HepG2 (cell line): ENCODE data around the gene MIDN. TPM values are rescaled to one million over a fixed set of nuclear protein-coding genes. Genes with fewer than 3 reads are reported as not detected.
A peak's percentile ranks its signal among the peaks of the same experiment; 100 is the strongest.

Source experiments
- ATAC-seq: fragments of 200-7000 bp; cut with Tn5 transposase; 3 replicates; pipeline ENCODE4 v1.9.1; 2020; ENCODE audit warnings: mild to moderate bottlenecking, moderate library complexity
- BruUV-seq: library from RNA; stranded (reverse); fragments of 400-500 nt; replicated peaks from 2 replicates; lab custom pipeline; 2021; lab: Mats Ljungman, UMichigan
- CTCF ChIA-PET: fragments of 300-600 bp; formaldehyde crosslinking; extraction: SDS; loops from one replicate; lab custom pipeline; 2021; ENCODE audit warnings: low total read pairs, inconsistent platforms, low intra/inter-chr PET ratio; lab: Yijun Ruan, JAX
- POLR2A ChIA-PET: fragments of 350-600 bp; sonication (Branson Sonifier 250); formaldehyde crosslinking; loops from one replicate; lab custom pipeline; 2020; ENCODE audit warnings: antibody characterized with exemption, inconsistent platforms; lab: Yijun Ruan, JAX
- DNase-seq: peaks from one replicate; pipeline ENCODE4 v3.0.0-alpha.2; 2015; ENCODE audit warnings: low spot score
- FAIRE-seq: peaks from 3 replicates; lab custom pipeline; 2011; peaks lifted over from hg19 to GRCh38; lab: Jason Lieb, UNC
- H2AFZ ChIP-seq: one replicate; pipeline ENCODE4 v1.6.1; 2011; ENCODE audit warnings: low read length, inconsistent platforms
- H3K27ac ChIP-seq: fragments of 300-600 bp; 3 replicates; pipeline ENCODE4 v1.8.0; 2011; ENCODE audit warnings: mixed run types, mild to moderate bottlenecking, mixed read lengths, low read length, inconsistent platforms; ENCODE audit not compliant: insufficient read depth; ENCODE audit errors: extremely low read length
- H3K27me3 ChIP-seq, 2 experiments: fragments of 200-600 bp in 1 of 2; 2 replicates in 1 of 2; 3 replicates in 1 of 2; pipeline versions ENCODE4 v1.6.0 to v1.8.0; 2011; ENCODE audit warnings: low read length in 2 of 2, mild to moderate bottlenecking in 2 of 2, moderate library complexity in 2 of 2, inconsistent platforms in 1 of 2; ENCODE audit not compliant: insufficient read depth in 2 of 2, control insufficient read depth in 1 of 2
- H3K36me3 ChIP-seq, 2 experiments: fragments of 200-600 bp in 1 of 2; replicated peaks in 1 of 2; 2 replicates in 1 of 2; 3 replicates in 1 of 2; pipeline versions ENCODE4 v1.5.1 to v1.8.0; 2011; ENCODE audit warnings: low read length in 2 of 2, inconsistent platforms in 1 of 2; ENCODE audit not compliant: insufficient read depth in 2 of 2, control insufficient read depth in 1 of 2
- H3K4me1 ChIP-seq: 2 replicates; pipeline ENCODE4 v1.5.1; 2012; ENCODE audit warnings: low read length, inconsistent platforms; ENCODE audit not compliant: insufficient read depth
- H3K4me2 ChIP-seq: 2 replicates; pipeline ENCODE4 v1.6.0; 2011; ENCODE audit warnings: low read depth, low read length, inconsistent platforms
- H3K4me3 ChIP-seq, 3 experiments: fragments of 200-600 bp in 1 of 3; sonication (generic), shearing (Covaris generic) in 1 of 3; replicated peaks in 1 of 3; 2 replicates each; pipeline ENCODE4 v1.5.1; 2011 to 2016; ENCODE audit warnings: low read length in 3 of 3, inconsistent platforms in 2 of 3, low read depth in 2 of 3, mild to moderate bottlenecking in 2 of 3, control low read depth in 1 of 3, mixed read lengths in 1 of 3; ENCODE audit not compliant: insufficient read depth in 1 of 3
- H3K79me2 ChIP-seq: one replicate; pipeline ENCODE4 v1.6.1; 2011; ENCODE audit warnings: low read length, inconsistent platforms; ENCODE audit not compliant: insufficient read depth
- H3K9ac ChIP-seq: 2 replicates; pipeline ENCODE4 v1.6.0; 2011; ENCODE audit warnings: mild to moderate bottlenecking, low read depth, low read length, inconsistent platforms; ENCODE audit not compliant: insufficient read depth
- H3K9me3 ChIP-seq: 2 replicates; pipeline ENCODE4 v1.5.1; 2012; ENCODE audit warnings: mild to moderate bottlenecking, low read length
- H4K20me1 ChIP-seq: 2 replicates; pipeline ENCODE4 v1.6.0; 2011; ENCODE audit warnings: inconsistent platforms, mild to moderate bottlenecking, low read length, moderate library complexity; ENCODE audit not compliant: insufficient read depth
- AKNA ChIP-seq: sonication (generic); formaldehyde crosslinking; IDR thresholded peaks from 2 replicates; pipeline ENCODE4 v1.4.0; 2020; ENCODE audit warnings: missing genetic modification reagents, borderline replicate concordance
- CTCF ChIP-seq: sonication (generic); formaldehyde crosslinking; IDR thresholded peaks from 2 replicates; pipeline ENCODE4 v1.5.0; 2020; ENCODE audit warnings: mild to moderate bottlenecking, missing genetic modification reagents, moderate library complexity
- ONECUT2 ChIP-seq: sonication (generic); formaldehyde crosslinking; IDR thresholded peaks from 2 replicates; pipeline ENCODE4 v1.4.0; 2020; ENCODE audit warnings: missing genetic modification reagents
- SMC3 ChIP-seq: IDR thresholded peaks from 2 replicates; pipeline ENCODE4 v1.6.1; 2011; ENCODE audit warnings: low read length, improper control_type of control experiment
- SNAPC2 ChIP-seq: sonication (generic); formaldehyde crosslinking; IDR thresholded peaks from 2 replicates; pipeline ENCODE4 v1.8.1; 2022; ENCODE audit warnings: mild to moderate bottlenecking, missing genetic modification reagents
- TBP ChIP-seq: sonication (generic); formaldehyde crosslinking; IDR thresholded peaks from 2 replicates; pipeline ENCODE4 v1.5.0; 2020; ENCODE audit warnings: missing genetic modification reagents
- TBX3 ChIP-seq: fragments of 450-650 bp; IDR thresholded peaks from 2 replicates; pipeline ENCODE4 v1.6.1; 2017; ENCODE audit warnings: antibody characterized with exemption, mild to moderate bottlenecking, inconsistent platforms, borderline replicate concordance
- ZNF770 ChIP-seq: sonication (generic); formaldehyde crosslinking; IDR thresholded peaks from 2 replicates; pipeline ENCODE4 v1.5.0; 2020; ENCODE audit warnings: mild to moderate bottlenecking, missing genetic modification reagents
- WGBS: methylation state at CpG from one replicate; pipeline ENCODE4 v1.1.6; 2017; ENCODE audit warnings: low lambda C conversion rate; 5-methylcytosine and 5-hydroxymethylcytosine counted together
- in situ Hi-C: cut with HindIII; loops from 2 replicates; pipeline ENCODE4 v1.10.0; 2017; ENCODE audit warnings: low pct_unique_long_range_greater_than_20kb; ENCODE audit not compliant: extremely low pct_ligation_motif_present
- intact Hi-C: fragments of 100-400 bp; cut with micrococcal nuclease; formaldehyde crosslinking; loops from one replicate; pipeline ENCODE4 v1.10.0; 2022; ENCODE audit not compliant: unreplicated experiment
- polyA plus RNA-seq, 8 experiments: library from polyadenylated mRNA; depleted of rRNA in 3 of 8; stranded (reverse) in 7 of 8; unstranded in 1 of 8; fragments of >200 nt; fragmentation: Illumina TruSeq in 4 of 8; extraction: Trizol in 4 of 8; gene quantifications; 2 replicates each; pipeline versions ENCODE4 v1.2.1 to v1.2.3, GENCODE V29; 2011 to 2016; ENCODE audit warnings: low read depth in 4 of 8, missing spikeins in 1 of 8, mixed read lengths in 1 of 8; ENCODE audit not compliant: insufficient read depth in 1 of 8
- total RNA-seq, 5 experiments: library from RNA; depleted of rRNA; stranded (reverse); fragments of >200 nt; fragmentation: Illumina TruSeq; extraction: Trizol; gene quantifications; 2 replicates each; pipeline ENCODE4 v1.2.3, GENCODE V29; 2016; ENCODE audit warnings: low read depth in 1 of 5
- TF ChIP-seq, protein P1 (sequence below): sonication (generic); formaldehyde crosslinking; conservative IDR thresholded peaks from 2 replicates; pipeline ENCODE4 v1.8.1; 2023; ENCODE audit warnings: missing genetic modification reagents
- TF ChIP-seq, protein P2 (sequence below): sonication (generic); formaldehyde crosslinking; conservative IDR thresholded peaks from 2 replicates; pipeline ENCODE4 v1.8.0; 2022; ENCODE audit warnings: mild to moderate bottlenecking, moderate library complexity, missing genetic modification reagents
- TF ChIP-seq, protein P3 (sequence below): sonication (generic); formaldehyde crosslinking; IDR thresholded peaks from 2 replicates; pipeline ENCODE4 v1.4.0; 2020; ENCODE audit warnings: mild to moderate bottlenecking, missing genetic modification reagents

The MIDN gene
- total and polyA plus RNA-seq, 2 of the 13 experiments (the other 11 are each of a cell fraction or from before 2014, with no cell fraction given): 8.4 to 18.0 TPM

DNA sequence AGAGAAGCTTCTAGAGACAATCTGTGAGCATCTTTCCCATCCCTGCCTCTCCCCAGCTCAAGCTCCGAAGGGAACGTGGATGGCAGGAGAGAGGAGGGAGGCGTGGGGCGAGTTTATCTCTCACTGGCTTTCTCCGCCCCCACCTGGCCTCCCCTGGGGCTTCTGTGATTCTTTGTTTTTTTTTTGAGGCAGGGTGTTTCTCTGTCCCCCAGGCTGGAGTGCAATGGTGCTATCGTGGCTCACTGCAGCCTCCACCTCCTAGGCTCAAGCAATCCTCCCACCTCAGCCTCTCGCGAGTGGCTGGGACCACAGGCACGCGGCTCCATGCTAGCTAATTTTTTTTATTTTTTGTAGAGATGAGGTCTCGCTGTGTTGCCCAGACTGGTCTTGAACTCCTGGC lies 60.3 kb downstream of the MIDN start:
- Histone ChIP-seq H3K36me3 (no peaks in the 10 kb centered on the region), H4K20me1 (no peaks in the 10 kb centered on the region), H3K4me3 (no peak overlapping the region), H3K9me3 (no peaks in the 10 kb centered on the region), H3K4me2 (no peak overlapping the region; the same call in 1 of the 2 replicates), H3K27ac (no peak overlapping the region), H3K4me1 (peaks cover 58% of the 10 kb centered on the region), H2AFZ (no peak overlapping the region), H3K79me2 (no peaks in the 10 kb centered on the region), H3K9ac (no peak overlapping the region), H3K27me3 (peaks cover 0 to 12% of the 10 kb centered on the region in 2 experiments; a peak in 4 of 5 replicates)
- intact Hi-C loops (no loop called here), in situ Hi-C loops (no loop called here)
- POLR2A ChIA-PET: interaction anchor here (0.8 to 1.8 kb wide), 2 partner anchors 15 to 24 kb away, joined by 3 to 4 read pairs; no protein-coding TSS in a partner anchor
- FAIRE-seq: no peak
- WGBS: 10% methylated on average over 10 of the region's 11 CpGs
- no peak for DNase-seq
- CTCF ChIA-PET: no interaction called here
- no peak for ATAC-seq
- no TSS peak for BruUV-seq
- TF ChIP-seq SMC3 (no peak), TBP (CRISPR knock-in tag) (no peak), CTCF (CRISPR knock-in tag) (0 out of 2 replicates have a peak, but pooled peaks have one; percentile 23), TBX3 (no peak), ONECUT2 (CRISPR knock-in tag) (no peak), AKNA (CRISPR knock-in tag) (no peak), SNAPC2 (CRISPR knock-in tag) (no peak), ZNF770 (CRISPR knock-in tag) (peak; percentile 33; the same call in 1 of the 2 replicates)
- TF ChIP-seq, protein P1, sequence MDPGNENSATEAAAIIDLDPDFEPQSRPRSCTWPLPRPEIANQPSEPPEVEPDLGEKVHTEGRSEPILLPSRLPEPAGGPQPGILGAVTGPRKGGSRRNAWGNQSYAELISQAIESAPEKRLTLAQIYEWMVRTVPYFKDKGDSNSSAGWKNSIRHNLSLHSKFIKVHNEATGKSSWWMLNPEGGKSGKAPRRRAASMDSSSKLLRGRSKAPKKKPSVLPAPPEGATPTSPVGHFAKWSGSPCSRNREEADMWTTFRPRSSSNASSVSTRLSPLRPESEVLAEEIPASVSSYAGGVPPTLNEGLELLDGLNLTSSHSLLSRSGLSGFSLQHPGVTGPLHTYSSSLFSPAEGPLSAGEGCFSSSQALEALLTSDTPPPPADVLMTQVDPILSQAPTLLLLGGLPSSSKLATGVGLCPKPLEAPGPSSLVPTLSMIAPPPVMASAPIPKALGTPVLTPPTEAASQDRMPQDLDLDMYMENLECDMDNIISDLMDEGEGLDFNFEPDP: no peak
- TF ChIP-seq, protein P2, sequence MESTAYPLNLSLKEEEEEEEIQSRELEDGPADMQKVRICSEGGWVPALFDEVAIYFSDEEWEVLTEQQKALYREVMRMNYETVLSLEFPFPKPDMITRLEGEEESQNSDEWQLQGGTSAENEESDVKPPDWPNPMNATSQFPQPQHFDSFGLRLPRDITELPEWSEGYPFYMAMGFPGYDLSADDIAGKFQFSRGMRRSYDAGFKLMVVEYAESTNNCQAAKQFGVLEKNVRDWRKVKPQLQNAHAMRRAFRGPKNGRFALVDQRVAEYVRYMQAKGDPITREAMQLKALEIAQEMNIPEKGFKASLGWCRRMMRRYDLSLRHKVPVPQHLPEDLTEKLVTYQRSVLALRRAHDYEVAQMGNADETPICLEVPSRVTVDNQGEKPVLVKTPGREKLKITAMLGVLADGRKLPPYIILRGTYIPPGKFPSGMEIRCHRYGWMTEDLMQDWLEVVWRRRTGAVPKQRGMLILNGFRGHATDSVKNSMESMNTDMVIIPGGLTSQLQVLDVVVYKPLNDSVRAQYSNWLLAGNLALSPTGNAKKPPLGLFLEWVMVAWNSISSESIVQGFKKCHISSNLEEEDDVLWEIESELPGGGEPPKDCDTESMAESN (CRISPR knock-in tag): no peak
- TF ChIP-seq, protein P3, sequence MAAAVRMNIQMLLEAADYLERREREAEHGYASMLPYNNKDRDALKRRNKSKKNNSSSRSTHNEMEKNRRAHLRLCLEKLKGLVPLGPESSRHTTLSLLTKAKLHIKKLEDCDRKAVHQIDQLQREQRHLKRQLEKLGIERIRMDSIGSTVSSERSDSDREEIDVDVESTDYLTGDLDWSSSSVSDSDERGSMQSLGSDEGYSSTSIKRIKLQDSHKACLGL (CRISPR knock-in tag): no peak
